GM21367 (cell line): ENCODE results near the gene GFPT2.
A peak's percentile ranks its signal among the peaks of the same experiment; 100 is the strongest.

Experiments
- ATAC-seq: cut with Tn5 transposase; IDR thresholded peaks from one replicate; pipeline ENCODE4 v1.9.1; 2021; ENCODE audit not compliant: unreplicated experiment

Gene GFPT2

DNA sequence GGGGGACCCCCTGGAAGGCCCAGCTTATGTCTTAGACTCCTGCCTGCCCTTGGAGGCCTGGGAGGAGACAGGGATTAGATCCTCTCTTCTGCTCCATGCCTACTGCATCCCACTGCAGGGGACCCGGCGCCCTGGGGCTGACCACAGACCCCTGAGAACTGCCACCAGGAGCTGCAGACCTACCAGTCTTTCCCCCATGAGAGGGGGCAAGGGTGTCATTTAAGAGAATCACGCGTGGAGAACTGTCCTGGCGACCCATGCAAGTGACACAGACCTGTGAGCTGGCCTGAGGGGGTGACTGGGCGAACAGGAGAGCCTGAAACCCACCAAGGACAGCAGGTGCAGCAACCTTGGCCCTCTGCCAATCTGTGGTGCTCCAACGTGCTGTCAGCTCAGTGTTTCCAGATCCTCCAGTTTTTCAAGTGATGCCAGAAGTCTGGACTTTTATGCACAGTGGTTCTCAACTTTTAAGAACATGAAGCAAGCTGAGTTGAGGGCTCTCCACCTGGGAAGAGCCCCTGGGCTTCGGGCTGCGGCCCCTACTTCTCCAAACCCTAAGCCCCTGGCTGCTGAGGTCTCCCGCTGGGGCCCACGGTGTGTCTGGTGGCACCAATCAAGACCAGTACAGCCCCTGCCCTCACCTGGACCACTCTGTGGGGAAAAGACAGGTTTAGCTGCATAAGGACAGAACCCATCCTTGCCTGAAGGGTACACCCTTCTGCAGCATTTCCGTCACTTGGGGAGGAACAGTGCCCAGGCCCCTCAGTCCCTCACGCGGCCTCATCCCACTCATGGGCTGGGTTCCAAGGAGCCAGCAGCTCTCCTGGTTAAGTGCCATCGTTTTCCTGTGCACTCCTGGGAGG is 18.2 kb downstream of the GFPT2 start:
- ATAC-seq, result no peak

DNA sequence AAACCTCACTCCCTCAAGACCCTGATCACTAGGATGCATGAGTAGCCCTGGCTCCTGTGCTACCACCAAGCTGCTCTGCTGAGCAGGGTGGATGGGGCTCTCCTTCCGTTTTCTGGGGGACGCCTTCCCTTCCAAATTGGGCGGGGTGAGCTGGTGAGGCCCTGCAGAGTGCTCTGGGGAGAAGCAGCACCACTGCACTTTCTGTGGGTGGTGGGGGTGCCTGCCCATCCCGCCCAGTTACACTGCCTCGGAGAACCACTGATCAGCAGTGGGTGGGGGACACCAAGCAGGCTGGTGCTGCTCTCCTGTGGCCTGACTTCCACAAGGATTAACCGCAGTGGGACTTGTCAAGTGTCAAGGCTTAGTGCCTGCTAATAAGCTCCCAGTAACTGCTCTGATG is 19.0 kb downstream of the GFPT2 start:
- no peak for ATAC-seq

DNA sequence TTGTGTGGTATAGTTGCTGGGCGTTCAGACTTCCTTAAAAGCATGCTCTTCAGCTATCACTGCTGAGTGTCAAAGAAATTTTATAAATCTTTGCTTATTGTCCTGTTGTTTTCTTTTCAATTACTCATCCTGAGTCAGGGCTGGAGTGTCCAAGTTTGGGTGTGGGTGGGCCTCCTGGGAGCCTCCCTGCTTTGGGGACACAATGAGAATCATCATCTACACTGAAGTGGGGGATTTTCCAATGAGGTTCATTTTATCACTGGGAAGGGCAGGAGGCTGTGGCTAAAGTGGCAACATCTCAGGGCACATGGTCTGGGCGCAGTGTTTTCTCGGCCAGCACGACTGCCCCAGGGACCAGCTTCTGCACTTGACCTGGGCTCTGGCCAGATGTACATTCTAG is 19.5 kb downstream of the GFPT2 start:
- no peak for ATAC-seq

DNA sequence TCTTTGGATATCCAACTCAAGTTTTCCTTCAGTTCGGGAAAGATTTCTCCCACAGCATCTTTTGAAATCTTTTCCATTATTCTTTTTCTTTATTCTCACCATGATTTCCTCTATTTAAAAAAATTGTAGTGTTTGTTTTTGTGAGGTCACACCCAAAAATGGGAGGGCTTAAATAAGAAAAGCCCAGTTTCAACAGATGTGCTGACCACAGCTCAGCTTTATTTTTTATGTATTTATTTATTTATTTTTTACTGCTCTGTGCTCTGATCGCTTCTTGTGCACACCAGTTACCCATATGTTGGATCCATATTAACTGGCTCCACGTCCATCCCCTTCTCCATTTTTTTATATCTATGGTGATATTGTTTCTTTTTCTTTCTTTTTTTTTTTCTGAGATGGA is 20.3 kb downstream of the GFPT2 start:
- no peak for ATAC-seq

DNA sequence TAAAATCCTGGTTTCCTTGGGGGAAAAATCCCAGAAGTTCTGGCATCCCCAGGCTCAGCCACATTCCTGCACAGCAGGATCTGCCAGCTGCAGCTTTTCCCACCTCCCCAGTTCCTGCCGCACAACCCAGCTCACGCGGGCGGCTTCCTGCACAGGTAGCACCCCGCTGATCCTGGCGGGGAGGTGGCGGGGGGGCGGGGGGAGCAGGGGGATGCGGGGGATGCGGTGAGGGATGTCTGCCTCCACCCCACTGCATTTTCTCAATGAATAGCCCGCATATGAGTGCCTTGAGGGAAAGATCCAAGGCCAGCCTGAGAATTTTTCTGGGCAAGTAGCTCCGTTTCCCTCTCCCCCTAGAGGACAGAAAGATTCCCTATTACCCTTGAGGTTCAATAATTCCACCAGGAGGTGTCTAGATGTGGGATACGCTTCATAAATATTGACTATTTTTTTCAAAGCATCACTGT is 21.1 kb downstream of the GFPT2 start:
- ATAC-seq, result no peak

DNA sequence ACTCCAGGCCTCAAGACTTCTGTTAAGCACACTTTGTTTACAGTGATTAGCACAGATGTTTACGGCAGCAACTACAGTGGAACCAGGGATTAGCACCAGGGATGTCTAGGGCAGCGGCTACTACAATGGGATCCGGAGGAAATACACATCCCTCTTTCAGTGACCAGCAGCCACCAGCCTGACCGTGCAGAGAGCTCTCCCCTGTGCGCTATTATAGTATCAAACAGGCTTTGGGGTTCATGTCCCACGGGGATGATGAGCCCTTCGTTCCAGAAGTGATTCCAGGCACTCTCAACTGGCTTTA is 21.5 kb downstream of the GFPT2 start:
- ATAC-seq, result no peak

DNA sequence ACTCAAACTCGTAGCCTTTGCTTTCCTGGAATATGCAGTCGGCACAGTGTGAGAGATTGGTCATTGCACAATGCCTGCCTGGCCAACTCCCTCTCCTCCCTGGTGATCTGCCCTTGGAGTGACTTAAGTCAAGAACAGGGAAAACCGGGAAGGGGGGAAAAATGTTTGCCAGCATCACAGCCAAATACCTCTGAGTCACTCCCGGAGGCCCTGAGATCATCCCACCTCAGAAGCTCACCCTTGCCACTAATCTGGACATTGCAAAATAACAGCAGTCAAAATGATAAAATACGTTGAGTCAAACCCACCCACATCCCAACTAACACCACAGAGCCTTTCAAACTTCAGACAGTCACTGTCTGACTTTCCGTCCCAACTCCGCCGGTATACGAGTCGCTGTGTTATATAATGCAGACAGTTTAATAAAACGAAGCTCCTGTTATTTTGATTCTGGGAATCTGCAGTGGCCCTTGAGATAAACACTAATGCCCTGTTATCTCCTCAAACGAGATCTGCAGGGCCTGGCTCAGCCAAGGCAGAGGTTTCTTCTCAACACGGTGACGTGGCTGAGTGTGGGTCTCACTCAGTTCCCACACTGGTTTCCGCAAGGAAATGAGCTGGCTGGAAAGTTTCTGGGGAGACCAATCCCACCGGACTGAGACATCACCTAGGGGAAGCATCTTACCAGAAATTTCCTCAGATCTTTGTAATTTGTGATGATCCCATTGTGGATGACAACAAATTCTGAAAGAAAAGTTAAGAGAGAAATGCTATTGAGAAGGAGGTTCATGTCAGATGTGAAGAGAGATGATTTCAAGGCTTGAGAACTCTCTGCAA is 22.1 kb downstream of the GFPT2 start:
- no peak for ATAC-seq

DNA sequence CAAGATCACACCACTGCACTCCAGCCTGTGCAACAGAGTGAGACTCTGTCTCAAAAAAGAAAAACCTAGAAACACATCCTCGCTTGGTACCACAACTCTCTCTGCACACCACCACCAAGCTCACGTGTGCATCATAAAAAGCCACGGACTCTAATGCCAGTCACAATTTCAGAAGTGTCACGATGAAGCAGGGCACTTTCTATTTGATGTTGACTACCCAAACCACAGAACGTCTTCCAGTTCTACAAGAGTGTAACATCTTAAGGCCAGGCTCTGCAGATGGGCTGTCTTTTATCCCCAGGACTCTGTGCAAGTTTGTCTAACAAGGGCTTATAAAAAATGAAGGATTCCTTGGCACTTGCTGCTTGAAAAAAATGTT is 22.9 kb downstream of the GFPT2 start:
- ATAC-seq, result no peak

DNA sequence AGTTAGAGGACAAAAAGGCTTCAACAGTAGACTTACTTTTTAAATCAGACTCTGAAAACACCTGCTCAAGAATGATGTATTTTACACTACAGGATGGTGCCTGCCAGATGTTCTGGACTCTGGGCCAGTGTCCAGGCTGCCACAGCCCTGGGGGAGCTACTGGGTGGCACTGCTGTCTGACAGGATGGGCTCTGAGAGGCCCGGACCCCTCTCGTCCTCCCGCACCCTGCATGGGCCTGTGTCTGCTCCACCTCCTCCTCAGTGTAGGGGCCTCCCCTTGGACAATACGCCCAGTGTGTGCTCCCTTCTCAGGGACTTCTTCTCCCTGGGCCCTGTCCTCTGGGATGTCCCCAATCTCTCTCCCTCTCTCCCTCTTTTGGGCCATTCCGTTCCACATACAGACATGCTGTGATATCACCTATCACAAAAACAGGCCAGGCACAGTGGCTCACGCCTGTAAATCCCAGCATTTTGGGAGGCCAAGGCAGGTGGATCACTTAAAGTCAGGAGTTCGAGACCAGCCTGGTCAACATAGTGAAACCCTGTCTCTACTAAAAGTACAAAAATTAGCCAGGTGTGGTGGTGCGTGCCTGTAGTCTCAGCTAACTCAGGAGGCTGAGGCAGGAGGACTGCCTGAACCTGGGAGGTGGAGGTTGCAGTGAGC is 23.4 kb downstream of the GFPT2 start:
- no peak for ATAC-seq

DNA sequence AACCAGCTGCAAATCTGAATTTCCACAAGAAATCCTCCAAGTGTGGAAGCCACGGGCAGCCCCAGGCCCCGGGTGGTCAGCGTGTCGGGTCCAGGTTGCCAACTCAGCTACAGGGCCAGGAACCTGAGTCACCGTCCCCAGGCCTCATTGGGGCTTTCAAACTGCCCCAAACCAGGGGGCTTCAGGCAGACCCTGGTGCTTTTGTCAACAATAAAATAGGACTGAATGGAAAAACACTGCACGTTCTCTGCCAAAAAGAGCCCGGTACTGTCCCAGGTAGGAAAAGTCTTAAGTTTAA is 24.0 kb downstream of the GFPT2 start:
- ATAC-seq, result no peak

DNA sequence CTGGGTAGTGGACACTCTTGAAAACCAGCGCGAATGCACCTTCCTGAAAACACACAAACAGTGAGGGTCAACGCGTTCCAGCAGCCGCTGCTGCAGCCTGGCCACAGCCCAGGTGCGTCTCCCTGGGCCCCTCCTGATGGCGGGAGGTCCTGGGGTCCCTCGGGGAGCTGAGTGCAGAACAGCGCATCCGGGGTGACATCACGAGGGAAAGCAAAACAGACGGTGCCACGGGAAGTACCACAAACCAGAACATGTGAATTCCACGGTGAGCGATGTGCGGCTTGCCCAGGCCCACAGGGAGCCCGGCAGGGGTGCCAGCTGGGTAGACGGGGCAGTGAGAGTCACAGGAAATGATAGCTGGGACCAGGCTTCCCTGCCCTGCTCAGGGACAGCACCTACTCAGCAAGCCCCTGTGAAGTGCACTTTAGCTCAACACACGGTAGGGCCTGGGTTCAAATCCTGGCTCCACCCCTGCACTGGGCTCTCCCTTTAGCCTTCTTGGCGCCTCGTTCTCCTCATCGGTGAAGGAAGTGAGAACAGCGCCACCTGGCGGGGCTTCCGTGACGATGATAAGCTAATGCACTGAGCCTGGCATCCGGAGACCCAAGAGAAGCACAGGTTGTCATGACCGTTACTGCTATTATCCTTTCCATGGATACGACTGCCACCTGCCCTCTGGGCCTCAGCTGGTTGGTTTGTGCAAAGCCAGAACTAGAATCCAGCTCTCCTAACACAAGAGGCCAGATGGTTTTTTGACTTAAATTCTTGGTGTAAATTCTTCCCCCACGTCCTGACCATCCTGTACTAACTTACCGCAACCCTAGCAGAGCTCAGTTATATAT is 24.6 kb downstream of the GFPT2 start:
- peak; percentile 77 for ATAC-seq

DNA sequence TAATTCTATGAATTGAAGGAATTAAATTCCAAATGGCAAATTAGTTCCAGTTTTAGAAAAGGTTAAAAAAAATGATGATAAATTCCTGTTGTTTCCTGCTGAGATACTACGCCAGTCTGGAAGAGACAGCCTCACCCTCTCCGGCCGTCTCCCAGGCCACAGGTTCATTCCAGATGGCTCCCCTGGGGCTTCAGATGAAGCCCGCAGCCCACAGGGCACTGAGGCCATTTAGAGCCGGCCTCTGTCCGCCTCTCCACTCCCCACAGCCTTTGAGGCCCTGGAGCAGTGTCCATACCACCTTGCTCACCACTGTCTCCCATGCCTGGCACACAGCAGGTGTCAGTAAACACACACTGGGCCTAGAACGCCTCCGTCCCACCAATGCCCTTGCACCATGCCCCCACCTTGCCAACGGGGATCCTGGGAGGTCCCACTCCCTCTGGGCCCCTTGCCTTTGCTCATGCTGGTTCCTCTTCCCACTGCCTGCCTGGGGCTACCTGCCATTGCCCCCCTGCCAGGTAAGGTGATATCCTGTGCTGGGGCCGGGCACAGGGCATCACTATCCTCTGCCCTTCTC is 26.1 kb downstream of the GFPT2 start:
- no peak for ATAC-seq

DNA sequence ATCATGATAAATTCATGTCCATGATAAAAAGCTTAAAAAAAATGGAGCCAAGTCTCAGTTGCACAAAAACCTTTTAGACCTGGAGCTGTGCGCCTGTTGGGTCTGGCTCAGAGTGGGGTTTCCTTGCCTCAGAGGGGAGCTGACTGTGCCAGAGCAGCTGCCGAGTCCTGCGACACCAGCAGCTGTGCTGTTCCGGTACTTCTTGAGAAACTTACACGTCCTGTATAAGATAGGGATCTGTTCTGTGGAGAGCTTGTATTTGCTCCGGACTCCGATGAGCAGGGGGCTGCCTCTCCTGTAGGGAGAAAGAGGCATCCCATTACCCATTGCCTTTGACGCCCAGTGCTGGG is 28.6 kb downstream of the GFPT2 start:
- no peak for ATAC-seq

DNA sequence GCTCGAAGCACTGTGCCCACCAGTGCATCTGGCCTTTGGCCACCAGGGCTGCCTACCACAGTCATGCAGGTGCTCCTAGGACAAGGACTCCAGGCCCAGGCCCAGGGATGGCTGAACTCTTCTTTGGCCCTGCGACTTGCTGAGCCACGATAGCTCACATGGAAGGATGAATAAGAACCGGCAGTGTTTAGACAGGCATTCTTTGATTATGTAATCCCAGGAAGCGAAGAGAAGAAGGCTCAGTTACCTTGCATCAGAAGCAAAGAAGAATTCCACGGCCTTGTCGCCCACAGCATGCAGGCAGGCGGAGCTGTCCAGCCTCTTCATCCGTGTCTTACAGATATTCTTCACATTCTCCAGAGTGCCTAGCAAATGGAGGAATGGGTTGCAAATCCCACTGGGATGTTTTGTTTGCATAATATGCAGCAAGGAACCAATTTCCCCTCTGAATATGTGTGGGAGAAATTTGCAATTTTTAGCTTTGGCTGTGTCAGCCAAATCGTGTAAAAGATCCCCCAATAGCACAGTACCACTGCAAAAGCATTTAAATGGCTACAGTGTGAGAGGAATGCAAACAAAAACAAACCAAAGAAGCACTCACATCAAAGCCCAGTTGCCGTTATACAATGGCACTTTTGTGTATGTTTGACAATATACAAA is 29.1 kb downstream of the GFPT2 start:
- no peak for ATAC-seq

DNA sequence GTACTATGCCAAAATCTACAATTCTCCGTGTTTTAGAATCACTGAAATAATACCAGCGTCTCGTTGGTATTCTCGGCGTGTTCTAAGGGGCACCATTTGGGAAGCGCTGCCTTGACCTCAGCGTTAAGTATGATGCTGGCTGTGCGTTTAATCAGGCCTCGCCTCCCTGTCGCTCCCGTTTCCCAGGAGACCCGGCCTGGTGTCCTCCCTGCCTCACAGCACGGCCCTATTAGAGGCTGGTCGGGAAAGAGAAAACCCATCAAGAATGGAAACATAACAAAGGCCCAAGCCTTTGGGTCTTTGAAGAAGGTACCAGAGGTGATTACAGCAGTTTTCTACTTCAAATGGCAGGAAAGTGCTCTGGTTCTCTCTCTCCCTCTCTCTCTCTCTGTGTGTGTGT is 30.0 kb downstream of the GFPT2 start:
- ATAC-seq, result no peak

DNA sequence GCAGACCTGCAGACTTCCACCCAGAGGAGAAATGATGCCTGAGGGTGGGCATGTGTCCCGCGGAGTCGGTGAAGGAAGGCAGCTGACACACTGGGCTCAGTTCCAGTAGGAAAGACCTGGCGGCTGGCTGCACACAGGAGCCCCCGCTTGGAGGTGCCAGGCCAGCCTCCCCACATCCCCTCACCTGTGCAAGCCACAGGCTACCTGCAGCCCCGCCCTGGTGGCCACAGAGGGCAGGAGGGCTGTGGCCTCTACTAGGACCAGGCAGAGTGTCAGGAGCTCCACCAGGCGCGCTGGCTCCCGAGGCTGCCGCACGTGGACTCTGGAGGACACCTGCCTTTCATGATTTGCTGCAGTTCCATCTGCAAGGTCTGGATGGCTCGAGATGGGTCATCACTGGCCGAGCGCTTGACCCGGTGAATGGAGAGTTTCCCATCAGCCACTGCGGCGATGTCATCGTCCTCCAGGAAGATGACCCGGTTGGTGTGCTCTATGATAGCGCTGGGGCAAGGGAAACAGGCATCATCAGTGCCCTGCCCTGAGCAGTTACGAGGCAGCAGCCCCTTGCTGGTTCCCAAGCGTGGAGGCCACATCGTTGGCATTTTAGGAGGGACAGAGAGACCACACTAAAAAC is 34.6 kb downstream of the GFPT2 start:
- no peak for ATAC-seq

DNA sequence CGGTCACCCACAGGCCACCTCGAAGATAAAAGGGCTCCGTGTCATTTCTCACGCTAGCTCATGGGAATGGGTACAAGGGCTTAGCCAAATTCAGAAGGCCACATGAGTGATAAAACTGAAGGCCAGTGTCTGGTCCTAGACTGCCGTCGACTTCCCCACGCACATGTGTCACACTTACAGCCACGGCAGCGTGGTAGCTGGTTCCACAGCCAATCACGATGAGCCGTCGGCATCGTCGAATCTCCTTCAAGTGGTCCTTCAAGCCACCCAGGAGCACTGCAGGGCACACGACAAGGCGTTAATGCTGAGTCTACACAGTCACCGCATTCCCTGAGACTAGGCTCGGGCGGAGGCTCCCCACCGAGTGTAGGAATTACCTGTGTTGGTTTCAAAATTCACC is 36.5 kb downstream of the GFPT2 start:
- ATAC-seq, result no peak

DNA sequence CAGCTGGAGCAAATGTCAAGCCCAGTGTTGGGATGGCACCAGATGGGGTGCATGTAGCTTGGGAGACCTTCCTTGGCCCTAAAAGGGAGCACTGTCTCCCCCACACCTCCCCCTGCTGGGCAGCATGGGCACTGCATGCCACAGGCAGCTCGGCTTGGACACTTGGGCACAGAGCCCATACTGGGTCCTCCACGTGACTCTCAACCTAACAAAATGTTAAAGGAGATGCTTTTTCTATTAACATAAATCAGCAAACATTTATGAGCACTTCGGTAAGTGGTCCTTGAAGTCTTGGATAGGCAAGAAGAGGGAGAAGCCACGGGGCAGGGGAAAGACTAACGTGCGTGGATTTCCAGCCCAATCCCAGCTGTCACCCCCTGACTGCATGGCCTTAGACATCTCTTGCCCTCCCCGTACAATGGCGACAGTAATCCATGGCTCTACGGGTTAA is 37.3 kb downstream of the GFPT2 start:
- ATAC-seq, result peak; percentile 67

DNA sequence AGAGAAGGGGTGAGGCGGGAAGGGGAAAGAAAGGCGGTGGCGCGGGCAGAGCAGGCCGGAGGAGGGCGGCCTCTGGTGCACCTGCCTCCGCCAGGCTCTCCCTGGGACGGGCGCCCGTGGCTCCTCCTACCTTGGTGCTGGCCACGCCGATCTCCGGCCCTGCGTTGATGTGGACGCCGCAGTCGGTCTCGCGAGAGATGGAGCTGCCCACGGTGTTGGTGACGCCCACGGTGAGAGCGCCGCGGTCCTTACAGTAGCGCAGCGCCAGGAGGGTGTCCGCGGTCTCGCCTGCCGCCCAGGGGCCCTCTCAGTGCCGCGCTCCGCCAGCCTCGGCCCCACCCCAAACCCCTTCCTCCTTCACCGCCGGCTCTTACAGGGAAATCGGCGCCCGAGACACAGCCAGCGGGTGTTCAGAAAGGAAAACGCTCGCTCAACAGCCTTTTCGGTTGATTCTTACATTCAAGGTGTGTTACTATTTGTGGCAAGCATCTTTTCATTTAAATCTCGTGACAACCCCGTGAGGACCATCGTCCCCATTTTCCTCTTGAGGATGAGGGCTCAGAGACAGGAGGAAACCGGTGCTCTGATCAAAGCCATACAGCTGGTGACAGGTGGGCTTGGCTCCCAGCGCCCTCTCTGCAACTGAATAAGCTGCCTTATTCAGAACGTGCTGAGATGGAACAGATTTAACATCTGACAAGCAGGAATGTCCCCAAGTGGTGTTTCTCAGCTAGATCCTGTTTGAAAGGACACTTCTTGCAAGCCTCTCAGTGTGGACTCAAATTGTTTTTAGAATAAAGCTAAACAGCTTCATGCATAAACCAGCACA is 39.2 kb downstream of the GFPT2 start:
- peak; percentile 45 for ATAC-seq
